Gastroesophageal sphincter (tissue), 4 donors: ENCODE measurements around the gene KCNMA1. TPM values are rescaled to one million over a fixed set of nuclear protein-coding genes. Genes with fewer than 3 reads are reported as not detected.

Experiments used
- ATAC-seq: fragments of 150-250 bp; one replicate; pipeline ENCODE4 v1.9.1; 2016; ENCODE audit warnings: mild to moderate bottlenecking, moderate library complexity
- H3K27ac ChIP-seq, 4 donors: fragments of 200-600 bp; sonication (generic) in 3 of 4; 1 replicate in 3 of 4; 2 replicates in 1 of 4; pipeline ENCODE4 v1.5.1; 2016 to 2019
- H3K27me3 ChIP-seq: fragments of 200-600 bp; sonication (generic); one replicate; pipeline ENCODE4 v1.5.1; 2019
- H3K36me3 ChIP-seq, 2 donors: fragments of 200-600 bp; sonication (generic); one replicate each; pipeline ENCODE4 v1.5.1; 2019; ENCODE audit warnings: control low read depth in 1 of 2
- H3K4me1 ChIP-seq, 3 donors: fragments of 200-600 bp; sonication (generic); 1 replicate in 2 of 3; 2 replicates in 1 of 3; pipeline ENCODE4 v1.5.1; 2016 to 2019; ENCODE audit warnings: control low read depth in 2 of 3
- H3K4me3 ChIP-seq, 2 donors: fragments of 200-600 bp; sonication (generic); one replicate each; pipeline ENCODE4 v1.5.1; 2019; ENCODE audit warnings: mild to moderate bottlenecking in 1 of 2, moderate library complexity in 1 of 2
- H3K9me3 ChIP-seq, 3 donors: fragments of 200-600 bp; sonication (generic); one replicate each; pipeline ENCODE4 v1.5.1; 2017 to 2019; ENCODE audit warnings: control low read depth in 2 of 3
- CTCF ChIP-seq, 4 experiments: fragments of 200-600 bp in 2 of 4; fragments of 450-650 bp in 2 of 4; sonication (generic) in 1 of 4; IDR thresholded peaks; one replicate each; pipeline ENCODE4 v1.5.1; 2017 to 2019; ENCODE audit warnings: antibody characterized with exemption in 4 of 4, mild to moderate bottlenecking in 2 of 4, moderate library complexity in 2 of 4
- EP300 ChIP-seq: sonication (generic); formaldehyde crosslinking; IDR thresholded peaks from one replicate; pipeline ENCODE4 v1.6.1; 2017; ENCODE audit warnings: antibody characterized with exemption, mild to moderate bottlenecking
- POLR2A ChIP-seq, 2 donors: fragments of 450-650 bp; IDR thresholded peaks; one replicate each; pipeline ENCODE4 v1.6.1; 2017; ENCODE audit warnings: antibody characterized with exemption in 2 of 2, mild to moderate bottlenecking in 2 of 2, moderate library complexity in 1 of 2
- POLR2AphosphoS5 ChIP-seq: sonication (generic); formaldehyde crosslinking; IDR thresholded peaks from one replicate; pipeline ENCODE4 v1.6.1; 2017; ENCODE audit warnings: antibody characterized with exemption
- WGBS, 2 donors: methylation state at CpG; one replicate each; pipeline ENCODE4 v1.1.5; 2018; ENCODE audit warnings: low coverage in 1 of 2; 5-methylcytosine and 5-hydroxymethylcytosine counted together
- total RNA-seq, 4 donors: library from RNA; depleted of rRNA; stranded (reverse); fragments of >200 nt; gene quantifications; one replicate each; pipeline ENCODE4 v1.1.0, GENCODE V29; 2016

The KCNMA1 gene
- total RNA-seq, 4 donors from 2014 or later = 168 to 389 (median 323) TPM

GRCh38 chr10:77644557-77645243 lies 7.1 kb upstream of the KCNMA1 start:
- TF ChIP-seq CTCF (IDR thresholded peaks at IDR 0.05) = no peak
- no peak for TF ChIP-seq POLR2A (IDR thresholded peaks at IDR 0.05)
- TF ChIP-seq POLR2AphosphoS5 = no peak
- TF ChIP-seq EP300 = no peak
- Histone ChIP-seq H3K36me3 (no peaks in the 10 kb centered on the region), H3K27me3 (no peaks in the 10 kb centered on the region), H3K27ac (no peak overlapping the region), H3K4me3 (no peak overlapping the region), H3K4me1 (peaks cover 2 to 25% (median 10%) of the 10 kb centered on the region in 3 donors), H3K9me3 (no peaks in the 10 kb centered on the region)
- WGBS, 2 donors = 81 to 100% methylated on average over 1 to 4 of the region's 4 CpGs
- no peak for ATAC-seq

GRCh38 chr10:77643795-77644468 lies 6.3 kb upstream of the KCNMA1 start:
- no peak for TF ChIP-seq EP300
- peak in 3 of 4 experiments; percentile 27 to 50 (median 32) for TF ChIP-seq CTCF (IDR thresholded peaks at IDR 0.05)
- 68 to 77% methylated on average over 2 to 3 of the region's 6 CpGs for WGBS, 2 donors

GRCh38 chr10:77641788-77642397 lies 4.3 kb upstream of the KCNMA1 start:
- ATAC-seq = no peak
- WGBS, 2 donors = 0% methylated on average over 5 of the region's 5 CpGs

More at GRCh38 chr10:77643795-77644468, 6.3 kb upstream of the KCNMA1 start:
- Histone ChIP-seq H3K27ac (no peak overlapping the region), H3K27me3 (peaks cover 5% of the 10 kb centered on the region), H3K9me3 (no peaks in the 10 kb centered on the region), H3K4me1 (peaks cover 2 to 33% (median 17%) of the 10 kb centered on the region in 3 donors), H3K36me3 (no peaks in the 10 kb centered on the region), H3K4me3 (no peak overlapping the region)
- no peak for ATAC-seq

GRCh38 chr10:77641344-77641743 lies 3.7 kb upstream of the KCNMA1 start:
- Histone ChIP-seq H3K4me3 (no peak overlapping the region), H3K27me3 (peaks cover 28% of the 10 kb centered on the region), H3K36me3 (no peaks in the 10 kb centered on the region), H3K4me1 (peaks cover 2 to 53% (median 22%) of the 10 kb centered on the region in 3 donors), H3K9me3 (no peaks in the 10 kb centered on the region), H3K27ac (peak overlapping the region in 2 of 4 donors; percentile 91 to 95)
- WGBS, 2 donors = 0% methylated on average over 1 of the region's 1 CpG; no CpG with 5 or more reads in 1 of the 2 donors
- TF ChIP-seq CTCF (IDR thresholded peaks at IDR 0.05) (no peak), POLR2A (IDR thresholded peaks at IDR 0.05) (no peak), POLR2AphosphoS5 (no peak), EP300 (no peak)
- ATAC-seq = no peak

More at GRCh38 chr10:77641788-77642397, 4.3 kb upstream of the KCNMA1 start:
- peak; percentile 85 to 96 (median 89) for TF ChIP-seq CTCF (IDR thresholded peaks at IDR 0.05)
- TF ChIP-seq EP300 = no peak
- peak; percentile 42 for TF ChIP-seq POLR2AphosphoS5
- TF ChIP-seq POLR2A (IDR thresholded peaks at IDR 0.05) = no peak
- H3K36me3 ChIP-seq = no peaks in the 10 kb centered on the region
- peaks cover 2 to 49% (median 22%) of the 10 kb centered on the region in 3 donors for H3K4me1 ChIP-seq
- H3K27me3 ChIP-seq = peaks cover 23% of the 10 kb centered on the region
- no peaks in the 10 kb centered on the region for H3K9me3 ChIP-seq
- H3K4me3 ChIP-seq = no peak overlapping the region
- H3K27ac ChIP-seq = peak overlapping the region in 2 of 4 donors; percentile 91 to 95
